Left ventricle myocardium inferior (tissue), 1 donor: ENCODE results near the gene RSRP1. TPM values are rescaled to one million over a fixed set of nuclear protein-coding genes. Genes with fewer than 3 reads are reported as not detected.
"Not testable (repeated sequence)": the region's sequence is repeated elsewhere in the genome, so short reads cannot be mapped to it uniquely, and the experiment has no call there.

Experiments
- DNase-seq: peaks from one replicate; pipeline ENCODE4 v3.0.0-alpha.2; 2020
- H3K27ac ChIP-seq: fragments of 200-600 bp; replicated peaks from 2 replicates; pipeline ENCODE4 v1.8.0; 2021
- H3K27me3 ChIP-seq: fragments of 200-600 bp; 2 replicates; pipeline ENCODE4 v1.8.0; 2021; ENCODE audit warnings: low read depth
- H3K36me3 ChIP-seq: fragments of 200-600 bp; 2 replicates; pipeline ENCODE4 v1.8.0; 2021
- H3K4me1 ChIP-seq: fragments of 200-600 bp; 2 replicates; pipeline ENCODE4 v1.8.0; 2021
- H3K4me3 ChIP-seq: fragments of 200-600 bp; 2 replicates; pipeline ENCODE4 v1.8.0; 2021; ENCODE audit warnings: mild to moderate bottlenecking, moderate library complexity
- H3K9me3 ChIP-seq: fragments of 200-600 bp; replicated peaks from 2 replicates; pipeline ENCODE4 v1.8.0; 2021
- CTCF ChIP-seq: fragments of 200-600 bp; IDR thresholded peaks from 2 replicates; pipeline ENCODE4 v1.8.0; 2021; ENCODE audit warnings: antibody characterized with exemption, mild to moderate bottlenecking, borderline replicate concordance
- intact Hi-C: fragments of 100-400 bp; cut with micrococcal nuclease; formaldehyde crosslinking; loops from one replicate; pipeline ENCODE4 v1.11.0; 2022
- total RNA-seq: library from RNA; stranded (reverse); fragmentation: NEBNext Ultra II Directional; extraction: Animal tissue kit (Norgen Biotek cat#: 25700); gene quantifications from one replicate; pipeline ENCODE4 v1.2.1, GENCODE V29; 2021
- donor health status: DM: no; HTN: yes; CAD: no; lungs with severe emphysema.

The RSRP1 gene
- total RNA-seq, 1 donor from 2014 or later = 41.1 TPM

GRCh38 chr1:25277295-25277694 is 30.0 kb upstream of the RSRP1 start:
- H3K9me3 ChIP-seq, H3K4me1 ChIP-seq, H3K36me3 ChIP-seq, H3K27ac ChIP-seq, H3K27me3 ChIP-seq, H3K4me3 ChIP-seq, DNase-seq, intact Hi-C loops: not testable (repeated sequence)

GRCh38 chr1:25275648-25276047 is 28.4 kb upstream of the RSRP1 start:
- intact Hi-C loops, H3K27ac ChIP-seq, H3K4me1 ChIP-seq, H3K36me3 ChIP-seq, DNase-seq, H3K9me3 ChIP-seq, H3K27me3 ChIP-seq, H3K4me3 ChIP-seq: not testable (repeated sequence)

GRCh38 chr1:25272238-25272637 is 25.0 kb upstream of the RSRP1 start, which contains the start of gene RHD:
TSS of gene RHD (plus strand) at chr1:25272509. CDS start at chr1:25272548, 39 bp downstream.
- H3K27ac ChIP-seq, H3K4me3 ChIP-seq, H3K27me3 ChIP-seq, H3K4me1 ChIP-seq, intact Hi-C loops, H3K9me3 ChIP-seq, H3K36me3 ChIP-seq, DNase-seq: not testable (repeated sequence)

- DNase-seq, intact Hi-C loops, H3K36me3 ChIP-seq, H3K4me1 ChIP-seq, H3K9me3 ChIP-seq, H3K27me3 ChIP-seq: not testable (repeated sequence)
- peak overlapping the region; percentile 80 for H3K27ac ChIP-seq
- H3K4me3 ChIP-seq = peak overlapping the region; percentile 66
Observed at GRCh38 chr1:25268143-25268760, 21.0 kb upstream of the RSRP1 start.

- H3K9me3 ChIP-seq, intact Hi-C loops: not testable (repeated sequence)
- DNase-seq = peak; percentile 75
Observed at GRCh38 chr1:25267288-25268142, 20.3 kb upstream of the RSRP1 start.

GRCh38 chr1:25266554-25267287 is 19.5 kb upstream of the RSRP1 start:
- DNase-seq = not testable (repeated sequence)
- H3K27ac ChIP-seq = peak overlapping the region; percentile 80

More at GRCh38 chr1:25267288-25268142, 20.3 kb upstream of the RSRP1 start:
- H3K4me1 ChIP-seq, H3K27me3 ChIP-seq, H3K36me3 ChIP-seq: not testable (repeated sequence)
- Histone ChIP-seq H3K4me3 (peak overlapping the region; percentile 66), H3K27ac (peak overlapping the region; percentile 80)

GRCh38 chr1:25260336-25260735 is 13.1 kb upstream of the RSRP1 start:
- intact Hi-C loops, H3K27me3 ChIP-seq, H3K27ac ChIP-seq: not testable (repeated sequence)

More at GRCh38 chr1:25266554-25267287, 19.5 kb upstream of the RSRP1 start:
- H3K9me3 ChIP-seq, H3K27me3 ChIP-seq, H3K4me1 ChIP-seq, intact Hi-C loops: not testable (repeated sequence)
- H3K4me3 ChIP-seq = peak overlapping the region; percentile 66
- peaks cover 11% of the 10 kb centered on the region for H3K36me3 ChIP-seq

GRCh38 chr1:25259813-25260212 is 12.6 kb upstream of the RSRP1 start:
- intact Hi-C loops, H3K27me3 ChIP-seq, H3K9me3 ChIP-seq, DNase-seq, H3K4me3 ChIP-seq, H3K27ac ChIP-seq, H3K4me1 ChIP-seq: not testable (repeated sequence)
- TF ChIP-seq CTCF = peak; percentile 23
- peaks cover 11% of the 10 kb centered on the region for H3K36me3 ChIP-seq

More at GRCh38 chr1:25260336-25260735, 13.1 kb upstream of the RSRP1 start:
- H3K4me3 ChIP-seq, H3K9me3 ChIP-seq, H3K4me1 ChIP-seq, DNase-seq: not testable (repeated sequence)
- H3K36me3 ChIP-seq = peaks cover 11% of the 10 kb centered on the region
